ENCODE measurements around the gene FNDC3B. TPM values are rescaled to one million over a fixed set of nuclear protein-coding genes. Genes with fewer than 3 reads are reported as not detected.

Gene FNDC3B
- total RNA-seq, 2 donors from 2014 or later, result 57.6 to 69.3 TPM

DNA sequence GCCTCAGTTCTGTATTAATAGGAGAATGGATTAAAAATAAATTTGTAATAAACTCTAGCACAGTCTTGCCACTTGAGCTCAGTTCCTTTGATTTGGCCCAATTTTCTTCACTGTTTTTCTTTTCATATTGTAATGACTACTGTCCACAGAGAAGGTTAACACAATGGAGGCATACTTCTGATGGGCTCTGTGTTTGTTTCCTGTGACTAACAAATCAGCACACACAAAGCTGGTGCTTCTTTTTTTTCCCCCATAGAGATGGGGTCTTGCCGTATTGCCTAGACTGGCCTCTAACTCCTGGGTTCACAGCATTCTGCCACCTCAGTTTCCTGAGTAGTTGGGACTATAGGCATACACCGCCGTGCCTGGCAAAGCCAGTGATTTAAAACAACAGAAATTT lies 226.7 kb downstream of the FNDC3B start:
- H3K4me1 ChIP-seq, result peaks cover 0 to 26% of the 10 kb centered on the region in 2 donors

DNA sequence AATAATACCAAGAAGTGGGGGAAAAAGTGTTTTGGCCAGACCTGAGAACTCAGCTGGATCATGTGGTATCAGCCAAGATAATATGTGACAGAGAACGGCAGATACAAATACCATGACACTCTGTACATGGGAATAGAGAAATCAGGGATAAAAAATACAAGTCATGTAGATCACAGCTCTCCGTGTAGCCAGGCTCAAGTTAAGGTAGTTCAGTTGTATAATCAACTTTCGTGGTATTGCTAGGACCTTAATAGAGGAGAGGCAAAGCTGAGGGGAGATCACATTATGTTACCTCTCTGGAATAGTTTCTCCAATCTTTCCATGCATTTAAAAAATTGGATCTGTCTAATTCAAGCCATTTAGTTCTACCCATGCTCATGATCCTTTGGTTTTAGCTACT lies 229.0 kb downstream of the FNDC3B start:
- Histone ChIP-seq H3K36me3 (peaks cover 11% of the 10 kb centered on the region), H3K4me3 (no peak overlapping the region), H3K9me3 (no peaks in the 10 kb centered on the region), H3K27ac (peak overlapping the region in 1 of 2 donors; percentile 14), H3K27me3 (no peaks in the 10 kb centered on the region), H3K4me1 (peaks cover 0 to 10% of the 10 kb centered on the region in 2 donors)
- no peak for DNase-seq (ENCODE audit: low spot score)
- TF ChIP-seq, protein P1, sequence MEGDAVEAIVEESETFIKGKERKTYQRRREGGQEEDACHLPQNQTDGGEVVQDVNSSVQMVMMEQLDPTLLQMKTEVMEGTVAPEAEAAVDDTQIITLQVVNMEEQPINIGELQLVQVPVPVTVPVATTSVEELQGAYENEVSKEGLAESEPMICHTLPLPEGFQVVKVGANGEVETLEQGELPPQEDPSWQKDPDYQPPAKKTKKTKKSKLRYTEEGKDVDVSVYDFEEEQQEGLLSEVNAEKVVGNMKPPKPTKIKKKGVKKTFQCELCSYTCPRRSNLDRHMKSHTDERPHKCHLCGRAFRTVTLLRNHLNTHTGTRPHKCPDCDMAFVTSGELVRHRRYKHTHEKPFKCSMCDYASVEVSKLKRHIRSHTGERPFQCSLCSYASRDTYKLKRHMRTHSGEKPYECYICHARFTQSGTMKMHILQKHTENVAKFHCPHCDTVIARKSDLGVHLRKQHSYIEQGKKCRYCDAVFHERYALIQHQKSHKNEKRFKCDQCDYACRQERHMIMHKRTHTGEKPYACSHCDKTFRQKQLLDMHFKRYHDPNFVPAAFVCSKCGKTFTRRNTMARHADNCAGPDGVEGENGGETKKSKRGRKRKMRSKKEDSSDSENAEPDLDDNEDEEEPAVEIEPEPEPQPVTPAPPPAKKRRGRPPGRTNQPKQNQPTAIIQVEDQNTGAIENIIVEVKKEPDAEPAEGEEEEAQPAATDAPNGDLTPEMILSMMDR (IDR thresholded peaks at IDR 0.05), result no peak

More for the DNA sequence above, 226.7 kb downstream of the FNDC3B start:
- TF ChIP-seq, protein P1 (IDR thresholded peaks at IDR 0.05), result no peak
- Histone ChIP-seq H3K9me3 (no peaks in the 10 kb centered on the region), H3K27ac (no peak overlapping the region), H3K4me3 (no peak overlapping the region), H3K27me3 (no peaks in the 10 kb centered on the region), H3K36me3 (peaks cover 11% of the 10 kb centered on the region)
- no peak for DNase-seq (ENCODE audit: low spot score)

DNA sequence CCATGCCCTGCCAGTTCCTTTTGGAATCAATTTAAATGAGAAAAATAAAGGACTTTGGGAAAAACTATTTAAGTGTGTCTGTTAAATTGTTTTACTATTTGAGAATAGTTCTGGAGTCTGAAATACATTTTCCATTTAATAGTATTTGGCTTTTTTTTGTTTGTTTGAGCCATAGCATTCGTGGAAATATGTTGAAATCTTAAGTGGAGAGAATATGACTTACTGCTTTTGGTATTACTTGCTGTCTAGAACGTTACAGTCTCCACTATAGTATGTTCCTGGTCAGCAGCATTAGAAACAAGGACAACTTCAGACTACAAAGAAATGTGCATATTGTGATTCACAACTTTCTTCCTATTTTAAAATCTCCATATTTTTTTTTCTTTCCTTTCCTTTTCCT lies 229.5 kb downstream of the FNDC3B start:
- TF ChIP-seq, protein P1 (IDR thresholded peaks at IDR 0.05), result no peak
- Histone ChIP-seq H3K27me3 (no peaks in the 10 kb centered on the region), H3K36me3 (peaks cover 11% of the 10 kb centered on the region), H3K4me3 (no peak overlapping the region), H3K27ac (peak overlapping the region in 1 of 2 donors; percentile 14), H3K4me1 (peaks cover 0 to 10% of the 10 kb centered on the region in 2 donors), H3K9me3 (no peaks in the 10 kb centered on the region)
- DNase-seq (ENCODE audit: low spot score), result no peak

DNA sequence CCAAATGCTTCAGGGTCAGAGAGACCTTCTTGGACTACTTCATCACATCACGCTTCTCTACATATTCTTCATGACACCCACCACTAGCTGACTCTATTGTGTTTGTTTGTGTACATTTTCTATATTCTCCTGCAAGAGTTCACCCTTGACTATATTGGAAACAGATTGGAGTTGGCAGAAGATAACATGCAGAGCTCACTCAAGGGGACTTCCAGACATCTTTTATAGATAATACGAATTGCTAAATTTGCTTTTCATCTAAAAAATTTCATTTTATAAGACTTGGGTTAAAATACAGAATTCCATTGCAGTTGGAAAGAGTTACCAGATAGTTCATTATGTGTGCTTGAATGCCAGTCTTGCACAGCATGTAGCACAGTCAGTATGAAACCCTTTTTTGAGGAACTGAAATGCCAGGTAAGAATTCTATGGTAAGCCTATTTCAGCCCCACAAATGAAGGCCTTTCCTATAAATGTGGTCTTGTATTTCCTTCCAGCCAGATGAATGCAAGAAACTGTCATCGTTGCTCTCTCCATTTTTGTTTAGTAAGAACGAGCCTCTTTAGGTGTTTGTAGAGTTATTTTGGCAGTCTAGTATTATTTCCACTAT lies 231.3 kb downstream of the FNDC3B start:
- Histone ChIP-seq H3K4me3 (no peak overlapping the region), H3K4me1 (peaks cover 0 to 10% of the 10 kb centered on the region in 2 donors), H3K27ac (no peak overlapping the region), H3K27me3 (no peaks in the 10 kb centered on the region), H3K9me3 (no peaks in the 10 kb centered on the region), H3K36me3 (peaks cover 11% of the 10 kb centered on the region)
- DNase-seq (ENCODE audit: low spot score), result no peak
- TF ChIP-seq, protein P1 (IDR thresholded peaks at IDR 0.05), result no peak

DNA sequence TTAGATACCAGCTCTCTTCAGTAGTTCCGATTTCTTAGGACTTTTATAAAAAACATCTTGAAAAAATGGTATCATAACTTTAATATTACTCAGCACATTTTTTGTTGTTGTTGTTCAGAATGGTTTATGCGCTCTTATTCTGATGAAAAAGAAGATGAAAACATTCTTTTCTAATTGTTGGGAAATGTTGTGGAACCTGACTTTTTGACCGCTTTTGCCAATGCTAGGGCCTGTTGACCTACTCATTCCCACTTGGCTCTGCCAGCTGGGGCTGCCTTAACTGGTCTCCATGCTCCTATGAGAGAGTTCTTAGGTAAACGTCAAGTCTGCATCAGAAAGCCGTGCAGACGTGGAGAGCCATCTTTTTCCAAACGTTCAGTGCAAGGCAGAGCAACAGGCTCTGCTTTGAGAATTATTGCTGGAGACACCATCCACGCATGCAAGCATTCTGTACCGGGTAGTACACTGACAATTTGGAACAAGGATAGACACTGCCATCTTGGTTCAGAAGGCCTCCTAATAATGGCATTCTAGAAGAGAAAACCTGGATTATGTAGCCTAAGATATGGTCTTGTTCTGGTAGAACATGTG lies 232.1 kb downstream of the FNDC3B start:
- DNase-seq (ENCODE audit: low spot score), result no peak
- no peak overlapping the region for H3K4me3 ChIP-seq
- TF ChIP-seq, protein P1 (IDR thresholded peaks at IDR 0.05), result no peak
- no peak overlapping the region for H3K27ac ChIP-seq
- H3K9me3 ChIP-seq, result no peaks in the 10 kb centered on the region
- peaks cover 8% of the 10 kb centered on the region for H3K36me3 ChIP-seq
- peaks cover 0 to 15% of the 10 kb centered on the region in 2 donors for H3K4me1 ChIP-seq
- H3K27me3 ChIP-seq, result no peaks in the 10 kb centered on the region

Data from right atrium auricular region (tissue), 2 donors.